NCI-H1417 (cell line): ENCODE results near the gene SLCO2A1.

Source experiments
- DNase-seq, 3 experiments: peaks; one replicate each; lab custom pipeline; 2025; lab: John Stamatoyannopoulos, UW

SLCO2A1 gene

GRCh38 chr3:133884054-133884886, 145.5 kb downstream of the SLCO2A1 start:
- no peak for DNase-seq

GRCh38 chr3:133883641-133884040, 146.1 kb downstream of the SLCO2A1 start:
- DNase-seq, result no peak

GRCh38 chr3:133882986-133883586, 146.6 kb downstream of the SLCO2A1 start:
- no peak for DNase-seq

DNA sequence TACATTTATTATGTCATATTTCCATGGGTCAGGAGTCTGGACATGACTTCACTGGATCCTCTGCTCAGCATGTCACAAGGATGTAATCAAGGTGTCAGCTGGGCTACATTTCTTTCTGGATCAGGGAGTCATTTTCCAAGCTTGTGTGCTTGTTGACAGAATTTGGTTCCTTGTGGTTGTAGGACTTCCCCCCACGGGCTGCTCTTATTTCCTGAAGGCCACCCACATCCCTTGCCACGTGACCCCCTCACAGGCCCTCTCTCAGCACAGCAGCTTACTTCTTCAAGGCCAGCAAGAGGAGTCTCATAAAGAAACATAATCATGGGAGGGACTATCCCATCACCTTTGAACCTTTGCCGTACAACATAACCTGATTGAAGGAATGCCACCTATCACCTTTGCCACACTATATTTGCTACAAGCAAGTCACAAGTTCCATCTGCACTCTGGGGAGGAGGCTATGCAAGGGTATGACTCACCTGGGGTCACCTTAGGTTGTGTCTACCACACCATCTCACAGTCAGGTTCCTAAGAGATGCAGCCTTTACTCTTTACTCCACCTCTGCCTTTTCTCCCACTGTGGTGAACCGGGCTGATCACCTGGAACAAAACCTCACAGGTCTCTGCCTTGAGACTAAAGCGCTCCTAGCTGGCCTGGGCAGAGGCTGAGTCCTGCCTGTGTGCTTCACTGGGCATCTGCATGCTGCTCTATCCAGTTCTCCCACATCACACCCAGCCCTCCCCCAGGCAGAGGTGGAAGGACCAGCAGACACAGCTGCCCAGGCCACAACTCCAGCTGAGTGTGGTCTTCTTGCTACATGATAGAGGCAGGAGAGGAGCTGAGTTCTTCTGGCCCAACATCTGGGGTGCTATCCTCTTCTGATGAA, 147.5 kb downstream of the SLCO2A1 start:
- no peak for DNase-seq

- no peak for DNase-seq
Observed at GRCh38 chr3:133881492-133881891, 148.2 kb downstream of the SLCO2A1 start.

- DNase-seq, result no peak
Observed at GRCh38 chr3:133880886-133881455, 148.8 kb downstream of the SLCO2A1 start.

GRCh38 chr3:133880287-133880686, 149.4 kb downstream of the SLCO2A1 start:
- DNase-seq, result no peak

DNA sequence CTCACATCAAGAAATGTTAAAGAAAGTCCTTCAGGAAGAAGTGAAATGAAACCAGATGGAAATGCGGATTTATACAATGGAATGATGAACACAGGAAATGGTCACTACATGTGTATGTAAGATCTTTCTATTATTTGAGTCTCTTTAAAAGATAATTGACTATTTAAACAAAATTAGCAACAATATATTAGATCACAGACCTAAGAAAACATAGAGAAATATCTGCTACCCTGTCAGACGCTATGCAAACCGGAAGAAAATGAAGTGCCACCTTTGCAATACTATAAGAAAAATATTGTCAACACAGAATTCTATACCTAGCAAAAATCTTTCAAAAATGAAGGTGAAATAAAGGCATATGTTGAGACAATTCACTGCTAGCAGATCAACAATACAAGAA, 151.2 kb downstream of the SLCO2A1 start:
- DNase-seq, result no peak
